Activated B cell treated with CpG ODN at 0.5 μM for 24 hours (primary cell): Measurements from ENCODE around the gene SPTLC3. TPM values are rescaled to one million over a fixed set of nuclear protein-coding genes. Genes with fewer than 3 reads are reported as not detected.

Source experiments
- ATAC-seq: fragments of 200-7000 bp; cut with Tn5 transposase; one replicate; pipeline ENCODE4 v1.10.0; 2021; ENCODE audit warnings: low read depth, mild to moderate bottlenecking, moderate library complexity
- CTCF ChIA-PET: fragments of 350-600 bp; sonication (Branson Sonifier 250); formaldehyde crosslinking; loops from one replicate; lab custom pipeline; 2021; ENCODE audit warnings: antibody characterized with exemption; lab: Charles Lee
- POLR2A ChIA-PET: fragments of 350-600 bp; sonication (Branson Sonifier 250); formaldehyde crosslinking; loops from one replicate; lab custom pipeline; 2021; ENCODE audit warnings: antibody characterized with exemption; lab: Charles Lee
- DNase-seq: peaks from one replicate; pipeline ENCODE4 v3.0.0; 2022
- H3K27ac Mint-ChIP-seq: one replicate; pipeline ENCODE4 v1.8.0; 2020; ENCODE audit warnings: mixed read lengths
- H3K27me3 Mint-ChIP-seq: one replicate; pipeline ENCODE4 v1.8.0; 2021; ENCODE audit warnings: mixed read lengths
- H3K36me3 Mint-ChIP-seq: one replicate; pipeline ENCODE4 v1.8.0; 2021; ENCODE audit warnings: low read depth, mixed read lengths
- H3K4me1 Mint-ChIP-seq: one replicate; pipeline ENCODE4 v1.8.0; 2021; ENCODE audit warnings: mixed read lengths
- H3K4me3 Mint-ChIP-seq: one replicate; pipeline ENCODE4 v1.8.0; 2020; ENCODE audit warnings: mild to moderate bottlenecking, mixed read lengths
- H3K9me3 Mint-ChIP-seq: one replicate; pipeline ENCODE4 v1.8.0; 2020; ENCODE audit warnings: mixed read lengths
- intact Hi-C: fragments of 100-400 bp; cut with micrococcal nuclease; formaldehyde crosslinking; loops from one replicate; pipeline ENCODE4 v1.15.1; 2024
- total RNA-seq: library from RNA; stranded (reverse); gene quantifications from 2 replicates; pipeline ENCODE4 v1.2.3, GENCODE V29; 2022
- TF ChIP-seq, protein P1 (sequence below): fragments of 200-600 bp; IDR thresholded peaks from one replicate; pipeline ENCODE4 v1.8.0; 2022; ENCODE audit warnings: antibody characterized with exemption, mild to moderate bottlenecking

Gene SPTLC3
- total RNA-seq, 1 donor from 2014 or later = not detected

DNA sequence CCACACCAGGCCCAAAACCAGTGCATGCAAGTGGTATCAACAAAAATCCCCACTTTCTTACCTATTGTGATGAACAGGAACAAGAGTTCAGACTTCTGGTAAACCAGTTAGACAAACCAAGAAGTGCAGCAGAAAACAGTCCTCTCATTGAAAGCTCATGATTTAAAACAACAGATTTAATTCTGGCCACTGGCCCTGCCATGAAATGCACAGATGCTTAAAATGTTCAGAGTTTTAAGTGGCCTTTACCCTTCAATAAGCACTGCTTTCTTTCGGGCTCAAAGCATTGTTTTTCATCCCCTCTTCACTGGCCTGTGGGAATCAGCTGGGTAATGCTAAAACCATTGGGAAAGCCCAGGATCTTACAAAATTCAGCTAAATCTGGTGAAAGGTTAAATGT lies 109.9 kb downstream of the SPTLC3 start:
- Mint-ChIP-seq H3K9me3 (no peaks in the 10 kb centered on the region), H3K27me3 (peaks cover 6% of the 10 kb centered on the region), H3K4me1 (no peaks in the 10 kb centered on the region), H3K4me3 (no peak overlapping the region), H3K27ac (no peak overlapping the region), H3K36me3 (no peaks in the 10 kb centered on the region)
- TF ChIP-seq, protein P1, sequence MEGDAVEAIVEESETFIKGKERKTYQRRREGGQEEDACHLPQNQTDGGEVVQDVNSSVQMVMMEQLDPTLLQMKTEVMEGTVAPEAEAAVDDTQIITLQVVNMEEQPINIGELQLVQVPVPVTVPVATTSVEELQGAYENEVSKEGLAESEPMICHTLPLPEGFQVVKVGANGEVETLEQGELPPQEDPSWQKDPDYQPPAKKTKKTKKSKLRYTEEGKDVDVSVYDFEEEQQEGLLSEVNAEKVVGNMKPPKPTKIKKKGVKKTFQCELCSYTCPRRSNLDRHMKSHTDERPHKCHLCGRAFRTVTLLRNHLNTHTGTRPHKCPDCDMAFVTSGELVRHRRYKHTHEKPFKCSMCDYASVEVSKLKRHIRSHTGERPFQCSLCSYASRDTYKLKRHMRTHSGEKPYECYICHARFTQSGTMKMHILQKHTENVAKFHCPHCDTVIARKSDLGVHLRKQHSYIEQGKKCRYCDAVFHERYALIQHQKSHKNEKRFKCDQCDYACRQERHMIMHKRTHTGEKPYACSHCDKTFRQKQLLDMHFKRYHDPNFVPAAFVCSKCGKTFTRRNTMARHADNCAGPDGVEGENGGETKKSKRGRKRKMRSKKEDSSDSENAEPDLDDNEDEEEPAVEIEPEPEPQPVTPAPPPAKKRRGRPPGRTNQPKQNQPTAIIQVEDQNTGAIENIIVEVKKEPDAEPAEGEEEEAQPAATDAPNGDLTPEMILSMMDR = no peak
- ATAC-seq (no peak), DNase-seq (no peak)
- intact Hi-C loops = loop anchor here (1.0 kb wide), 5 partner anchors 144 to 937 kb away; no protein-coding TSS in a partner anchor
- CTCF ChIA-PET = interaction anchor here (1.3 to 3.3 kb wide), 6 partner anchors 10 to 669 kb away, joined by 3 to 25 read pairs (median 8); no protein-coding TSS in a partner anchor
- POLR2A ChIA-PET = no interaction called here

DNA sequence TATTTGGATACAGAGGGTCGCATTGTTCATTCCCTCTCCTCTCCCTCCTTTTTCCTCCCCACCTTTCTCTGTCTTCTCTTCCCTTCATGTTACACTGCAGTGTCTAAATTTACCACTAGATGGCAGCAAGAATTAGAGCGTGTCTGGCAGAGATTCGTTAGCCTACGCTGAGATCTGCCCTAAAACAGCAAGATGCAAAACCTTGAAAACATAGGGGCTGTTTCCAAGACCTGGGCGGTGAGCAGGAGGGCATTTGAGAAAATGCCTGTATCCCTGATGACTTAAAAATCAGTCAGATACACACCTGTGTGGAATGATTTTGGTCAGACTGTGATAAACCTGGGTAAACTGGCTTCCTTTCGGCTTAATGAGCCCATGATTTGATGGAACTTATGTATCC lies 110.8 kb downstream of the SPTLC3 start:
- Mint-ChIP-seq H3K4me1 (no peaks in the 10 kb centered on the region), H3K36me3 (no peaks in the 10 kb centered on the region), H3K4me3 (no peak overlapping the region), H3K9me3 (no peaks in the 10 kb centered on the region), H3K27me3 (peaks cover 6% of the 10 kb centered on the region), H3K27ac (no peak overlapping the region)
- CTCF ChIA-PET = interaction anchor here (1.3 to 3.3 kb wide), 7 partner anchors 11 to 669 kb away, joined by 3 to 25 read pairs (median 6); no protein-coding TSS in a partner anchor
- ATAC-seq = peak; percentile 57
- POLR2A ChIA-PET = no interaction called here
- no peak for DNase-seq
- intact Hi-C loops = loop anchor here (1.0 kb wide), 5 partner anchors 143 to 936 kb away; no protein-coding TSS in a partner anchor
- TF ChIP-seq, protein P1 = peak; percentile 74

- no peak for DNase-seq
- Mint-ChIP-seq H3K36me3 (no peaks in the 10 kb centered on the region), H3K9me3 (no peaks in the 10 kb centered on the region), H3K4me3 (no peak overlapping the region), H3K4me1 (no peaks in the 10 kb centered on the region), H3K27ac (no peak overlapping the region), H3K27me3 (peaks cover 6% of the 10 kb centered on the region)
- ATAC-seq = no peak
- ChIA-PET CTCF (interaction anchor here (0.6 to 3.3 kb wide), 5 partner anchors 8 to 668 kb away, joined by 3 to 25 read pairs (median 4); no protein-coding TSS in a partner anchor), POLR2A (no interaction called here)
- intact Hi-C loops = no loop called here
- TF ChIP-seq, protein P1 = no peak
Measured at GRCh38 chr20:13120471-13120870, 111.7 kb downstream of the SPTLC3 start.

GRCh38 chr20:13121840-13122515 lies 113.2 kb downstream of the SPTLC3 start:
- TF ChIP-seq, protein P1 = no peak

DNA sequence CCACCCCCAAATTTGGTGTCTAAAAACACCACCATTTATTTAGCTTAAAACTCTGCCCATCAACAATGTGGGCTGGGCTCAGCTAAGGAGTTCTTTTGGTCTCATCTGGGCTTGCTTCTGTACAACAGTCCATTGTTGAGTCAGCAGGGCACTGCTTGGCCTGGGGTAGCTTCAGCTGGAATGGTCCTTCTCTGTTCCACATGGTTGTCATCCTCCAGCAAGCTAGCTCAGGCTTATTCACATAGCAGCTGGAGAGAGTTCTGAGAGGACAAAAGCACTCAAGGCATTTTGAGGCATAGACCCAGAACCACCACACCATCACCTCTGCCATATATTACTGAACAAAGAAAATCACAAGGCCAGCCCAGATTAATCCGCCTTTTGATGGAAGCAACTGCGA lies 116.7 kb downstream of the SPTLC3 start:
- Mint-ChIP-seq H3K4me1 (no peaks in the 10 kb centered on the region), H3K27me3 (no peaks in the 10 kb centered on the region), H3K9me3 (no peaks in the 10 kb centered on the region), H3K27ac (no peak overlapping the region), H3K4me3 (no peak overlapping the region), H3K36me3 (no peaks in the 10 kb centered on the region)
- POLR2A ChIA-PET = no interaction called here
- intact Hi-C loops = no loop called here
- TF ChIP-seq, protein P1 = no peak
- ATAC-seq (no peak), DNase-seq (no peak)
- CTCF ChIA-PET = no interaction called here

More at GRCh38 chr20:13121840-13122515, 113.2 kb downstream of the SPTLC3 start:
- Mint-ChIP-seq H3K9me3 (no peaks in the 10 kb centered on the region), H3K27ac (no peak overlapping the region), H3K27me3 (peaks cover 6% of the 10 kb centered on the region), H3K4me1 (no peaks in the 10 kb centered on the region), H3K4me3 (no peak overlapping the region), H3K36me3 (no peaks in the 10 kb centered on the region)
- CTCF ChIA-PET = interaction anchor here (3.3 kb wide), 1 partner anchor 650 kb away, joined by 25 read pairs; no protein-coding TSS in a partner anchor
- intact Hi-C loops = no loop called here
- ATAC-seq (no peak), DNase-seq (no peak)
- POLR2A ChIA-PET = no interaction called here
